GM12892 (cell line): ENCODE results near the gene PTX4.

Experiments used
- POLR2A ChIP-seq: IDR thresholded peaks from 2 replicates; pipeline ENCODE4 v1.6.1; 2011; ENCODE audit warnings: low read depth, low read length, control low read depth
- POLR2AphosphoS5 ChIP-seq: IDR thresholded peaks from 2 replicates; pipeline ENCODE4 v1.6.1; 2011; ENCODE audit warnings: low read depth, low read length, control low read depth
- TAF1 ChIP-seq: IDR thresholded peaks from 2 replicates; pipeline ENCODE4 v1.6.1; 2011; ENCODE audit warnings: low read depth, mild to moderate bottlenecking, control low read depth, low read length, borderline replicate concordance

- no peak for TF ChIP-seq TAF1
- no peak for TF ChIP-seq POLR2AphosphoS5
- TF ChIP-seq POLR2A, result no peak
Observed at GRCh38 chr16:1477033-1477432, 11.7 kb downstream of the PTX4 start.
